Loucy (cell line): ENCODE measurements around the gene CDK6.

Experiments
- H2AFZ ChIP-seq: fragments of 200-600 bp; sonication (generic); 2 replicates; pipeline ENCODE4 v1.6.0; 2016; ENCODE audit warnings: antibody characterized with exemption, mild to moderate bottlenecking, low read length, moderate library complexity
- H3F3A ChIP-seq: fragments of 200-600 bp; 2 replicates; pipeline ENCODE4 v1.6.0; 2016; ENCODE audit warnings: antibody characterized with exemption, low read depth, mild to moderate bottlenecking
- H3K27me3 ChIP-seq: fragments of 200-600 bp; sonication (generic); 2 replicates; pipeline ENCODE4 v1.6.1; 2014; ENCODE audit warnings: low read length, mild to moderate bottlenecking; ENCODE audit not compliant: insufficient read depth, poor library complexity, severe bottlenecking
- H3K36me3 ChIP-seq: fragments of 200-600 bp; sonication (generic); 2 replicates; pipeline ENCODE4 v1.6.1; 2016; ENCODE audit warnings: low read length; ENCODE audit not compliant: insufficient read depth
- H3K4me1 ChIP-seq: fragments of 200-600 bp; sonication (generic); 2 replicates; pipeline ENCODE4 v1.5.1; 2014; ENCODE audit warnings: low read length, mild to moderate bottlenecking; ENCODE audit not compliant: insufficient read depth, poor library complexity, severe bottlenecking
- H3K4me2 ChIP-seq: fragments of 200-600 bp; sonication (generic); 2 replicates; pipeline ENCODE4 v1.6.0; 2014; ENCODE audit warnings: antibody characterized with exemption, low read length, low read depth, mild to moderate bottlenecking; ENCODE audit not compliant: poor library complexity, severe bottlenecking
- H3K4me3 ChIP-seq: fragments of 200-600 bp; sonication (generic); 2 replicates; pipeline ENCODE4 v1.5.1; 2014; ENCODE audit warnings: low read length, mild to moderate bottlenecking, mixed read lengths; ENCODE audit not compliant: poor library complexity, severe bottlenecking
- H3K79me2 ChIP-seq: fragments of 200-600 bp; sonication (generic); 2 replicates; pipeline ENCODE4 v1.6.1; 2014; ENCODE audit warnings: low read length; ENCODE audit not compliant: insufficient read depth
- H3K9ac ChIP-seq: fragments of 200-600 bp; sonication (generic); 2 replicates; pipeline ENCODE4 v1.6.0; 2014; ENCODE audit warnings: mild to moderate bottlenecking, low read depth, low read length, moderate library complexity; ENCODE audit not compliant: poor library complexity, severe bottlenecking
- H3K9me2 ChIP-seq: fragments of 200-600 bp; sonication (generic); replicated peaks from 2 replicates; pipeline ENCODE4 v1.6.1; 2016; ENCODE audit warnings: low read depth, low read length, mixed read lengths
- H3K9me3 ChIP-seq: fragments of 200-600 bp; sonication (generic); 2 replicates; pipeline ENCODE4 v1.6.1; 2014; ENCODE audit warnings: mild to moderate bottlenecking, antibody characterized with exemption, low read length, low read depth; ENCODE audit not compliant: insufficient read depth
- H4K20me1 ChIP-seq: fragments of 200-600 bp; sonication (generic); 2 replicates; pipeline ENCODE4 v1.6.0; 2014; ENCODE audit warnings: antibody characterized with exemption, low read length, mild to moderate bottlenecking; ENCODE audit not compliant: insufficient read depth, poor library complexity, severe bottlenecking
- EZH2phosphoT487 ChIP-seq: fragments of 200-600 bp; IDR thresholded peaks from 2 replicates; pipeline ENCODE4 v1.6.1; 2018; ENCODE audit warnings: antibody characterized with exemption, mild to moderate bottlenecking, moderate library complexity, borderline replicate concordance
- TF ChIP-seq, protein P1 (sequence below): fragments of 200-600 bp; sonication (generic); conservative IDR thresholded peaks from 2 replicates; pipeline ENCODE4 v1.5.1; 2014; ENCODE audit warnings: mild to moderate bottlenecking, antibody characterized with exemption, low read length

CDK6 gene

DNA sequence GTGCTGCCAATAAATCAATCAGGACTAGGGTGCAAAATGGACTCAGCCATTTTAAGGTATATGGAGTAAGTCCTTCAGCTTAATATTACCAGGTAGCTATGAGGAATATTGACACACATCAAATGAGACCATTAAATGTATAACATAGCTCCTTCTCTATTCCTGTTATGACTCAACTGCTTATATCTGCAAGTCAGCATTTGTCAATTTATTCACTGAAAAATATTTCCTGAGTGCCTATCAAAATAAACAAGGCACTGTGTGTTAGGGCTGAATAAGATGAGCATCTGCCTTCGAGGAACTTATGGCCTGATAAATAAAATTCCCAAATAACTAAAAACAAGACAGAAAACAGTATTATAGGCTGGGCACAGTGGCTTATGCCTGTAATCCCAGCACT is 113.8 kb downstream of the CDK6 start:
- TF ChIP-seq EZH2phosphoT487, result no peak
- Histone ChIP-seq H3K27me3 (no peaks in the 10 kb centered on the region), H3K36me3 (peaks cover 99% of the 10 kb centered on the region), H3K79me2 (peaks cover 98% of the 10 kb centered on the region), H3K4me3 (no peak overlapping the region), H3K4me1 (peaks cover 29% of the 10 kb centered on the region), H3K9ac (no peak overlapping the region), H3F3A (peaks cover 4% of the 10 kb centered on the region; the same call in 1 of the 2 replicates), H3K9me2 (no peaks in the 10 kb centered on the region), H3K4me2 (no peak overlapping the region), H2AFZ (no peak overlapping the region), H3K9me3 (no peaks in the 10 kb centered on the region), H4K20me1 (peaks cover 98% of the 10 kb centered on the region)

DNA sequence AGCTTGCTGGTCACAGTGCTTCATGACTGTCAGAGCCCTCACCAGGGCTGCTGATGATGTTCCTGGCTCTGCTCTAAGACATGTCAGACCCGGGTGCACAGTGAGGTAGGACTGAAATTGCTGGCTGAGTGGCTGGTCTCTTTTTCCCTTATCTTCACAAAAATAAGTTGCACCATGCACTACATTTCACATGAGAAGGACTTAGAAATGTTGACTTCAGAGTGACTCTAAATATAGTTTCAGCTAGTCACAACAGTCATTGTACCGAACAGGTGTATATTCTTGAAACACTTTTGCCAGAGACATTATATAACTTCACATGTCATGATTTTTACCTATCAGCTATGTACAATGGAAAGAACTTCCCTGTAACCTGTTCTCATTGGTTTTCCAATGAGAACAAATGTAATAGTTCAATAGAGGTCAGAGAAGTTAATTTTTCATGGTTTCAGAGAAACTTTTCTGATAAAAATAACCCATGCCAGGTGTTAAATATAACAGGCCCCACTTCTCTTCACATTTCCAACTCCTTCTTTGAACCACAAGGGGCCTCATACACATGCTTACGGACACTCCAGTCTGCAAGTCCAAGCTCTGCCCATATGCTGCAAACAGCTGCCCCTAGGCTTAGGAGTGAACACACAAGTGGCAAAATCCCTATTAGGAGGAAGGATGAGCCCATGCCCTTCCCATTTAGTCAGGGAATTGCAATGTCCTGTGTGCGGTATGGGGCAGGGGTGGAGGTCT is 115.6 kb downstream of the CDK6 start:
- H3K79me2 ChIP-seq, result peaks cover 98% of the 10 kb centered on the region
- H3K27me3 ChIP-seq, result no peaks in the 10 kb centered on the region
- H4K20me1 ChIP-seq, result peaks cover 94% of the 10 kb centered on the region
- peaks cover 4% of the 10 kb centered on the region; the same call in 1 of the 2 replicates for H3F3A ChIP-seq
- H3K4me1 ChIP-seq, result peaks cover 29% of the 10 kb centered on the region
- peaks cover 99% of the 10 kb centered on the region for H3K36me3 ChIP-seq
- no peak overlapping the region for H3K4me2 ChIP-seq
- no peaks in the 10 kb centered on the region for H3K9me3 ChIP-seq
- H2AFZ ChIP-seq, result no peak overlapping the region
- no peak overlapping the region for H3K9ac ChIP-seq
- H3K9me2 ChIP-seq, result no peaks in the 10 kb centered on the region
- no peak overlapping the region for H3K4me3 ChIP-seq
- TF ChIP-seq, protein P1, sequence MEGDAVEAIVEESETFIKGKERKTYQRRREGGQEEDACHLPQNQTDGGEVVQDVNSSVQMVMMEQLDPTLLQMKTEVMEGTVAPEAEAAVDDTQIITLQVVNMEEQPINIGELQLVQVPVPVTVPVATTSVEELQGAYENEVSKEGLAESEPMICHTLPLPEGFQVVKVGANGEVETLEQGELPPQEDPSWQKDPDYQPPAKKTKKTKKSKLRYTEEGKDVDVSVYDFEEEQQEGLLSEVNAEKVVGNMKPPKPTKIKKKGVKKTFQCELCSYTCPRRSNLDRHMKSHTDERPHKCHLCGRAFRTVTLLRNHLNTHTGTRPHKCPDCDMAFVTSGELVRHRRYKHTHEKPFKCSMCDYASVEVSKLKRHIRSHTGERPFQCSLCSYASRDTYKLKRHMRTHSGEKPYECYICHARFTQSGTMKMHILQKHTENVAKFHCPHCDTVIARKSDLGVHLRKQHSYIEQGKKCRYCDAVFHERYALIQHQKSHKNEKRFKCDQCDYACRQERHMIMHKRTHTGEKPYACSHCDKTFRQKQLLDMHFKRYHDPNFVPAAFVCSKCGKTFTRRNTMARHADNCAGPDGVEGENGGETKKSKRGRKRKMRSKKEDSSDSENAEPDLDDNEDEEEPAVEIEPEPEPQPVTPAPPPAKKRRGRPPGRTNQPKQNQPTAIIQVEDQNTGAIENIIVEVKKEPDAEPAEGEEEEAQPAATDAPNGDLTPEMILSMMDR, result 0 out of 2 replicates have a peak, but pooled peaks have one; percentile 19
- no peak for TF ChIP-seq EZH2phosphoT487

DNA sequence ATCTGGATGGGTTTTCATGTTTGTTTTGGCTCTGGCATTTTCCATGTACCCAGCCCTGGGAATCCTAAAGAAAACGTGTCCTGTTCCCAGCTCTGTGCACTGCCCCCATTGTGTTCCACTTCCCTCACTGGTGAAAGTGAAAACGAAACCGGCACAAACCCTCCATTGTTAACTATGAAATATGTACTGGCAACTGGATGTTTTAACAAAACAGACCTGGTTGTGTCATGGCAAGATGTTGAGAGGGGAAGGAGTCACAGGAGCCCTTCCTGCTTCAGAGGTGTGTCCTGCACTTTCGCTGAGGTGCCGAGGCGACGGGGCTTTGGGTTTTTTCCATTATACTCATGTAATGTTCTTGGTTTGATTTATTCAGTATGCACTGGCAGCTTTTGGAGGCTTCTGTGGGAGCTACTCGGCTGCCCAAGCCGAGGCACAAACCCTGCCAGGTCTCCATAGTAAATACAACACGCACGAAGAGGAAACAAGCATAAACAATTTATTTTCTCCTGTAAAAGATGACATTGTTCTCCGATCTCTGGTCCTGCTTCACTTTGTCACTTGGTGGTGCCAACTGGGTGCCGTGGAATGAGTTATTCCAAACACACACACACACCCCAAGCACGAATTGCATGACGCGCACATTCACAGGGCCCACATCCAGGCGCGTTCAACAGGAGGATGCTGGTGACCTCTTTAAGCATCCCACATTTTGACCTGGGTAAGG is 118.2 kb downstream of the CDK6 start:
- no peaks in the 10 kb centered on the region for H3K9me3 ChIP-seq
- no peak overlapping the region for H2AFZ ChIP-seq
- peaks cover 99% of the 10 kb centered on the region for H3K36me3 ChIP-seq
- H3K4me2 ChIP-seq, result no peak overlapping the region
- peaks cover 29% of the 10 kb centered on the region for H3K4me1 ChIP-seq
- TF ChIP-seq EZH2phosphoT487, result no peak
- TF ChIP-seq, protein P1, result no peak
- H3F3A ChIP-seq, result peaks cover 4% of the 10 kb centered on the region; the same call in 1 of the 2 replicates
- peaks cover 93% of the 10 kb centered on the region for H4K20me1 ChIP-seq
- H3K27me3 ChIP-seq, result no peaks in the 10 kb centered on the region
- H3K79me2 ChIP-seq, result peaks cover 98% of the 10 kb centered on the region
- no peaks in the 10 kb centered on the region for H3K9me2 ChIP-seq
- H3K9ac ChIP-seq, result no peak overlapping the region
- no peak overlapping the region for H3K4me3 ChIP-seq
